Activated CD8-positive, alpha-beta T cell treated with anti-CD3 and anti-CD28 coated beads for 36 hours (primary cell): ENCODE results near the gene LIFR. TPM values are rescaled to one million over a fixed set of nuclear protein-coding genes. Genes with fewer than 3 reads are reported as not detected.
"Not testable (repeated sequence)": the region's sequence is repeated elsewhere in the genome, so short reads cannot be mapped to it uniquely, and the experiment has no call there.

Experiments
- ATAC-seq: fragments of 200-7000 bp; cut with Tn5 transposase; one replicate; pipeline ENCODE4 v1.10.0; 2021; ENCODE audit warnings: mild to moderate bottlenecking, moderate library complexity
- CTCF ChIA-PET: fragments of 350-600 bp; sonication (Branson Sonifier 250); formaldehyde crosslinking; loops from one replicate; lab custom pipeline; 2021; ENCODE audit warnings: antibody characterized with exemption; lab: Charles Lee
- POLR2A ChIA-PET: fragments of 350-600 bp; sonication (Branson Sonifier 250); formaldehyde crosslinking; loops from one replicate; lab custom pipeline; 2021; ENCODE audit warnings: antibody characterized with exemption; lab: Charles Lee
- DNase-seq: peaks from one replicate; pipeline ENCODE4 v3.0.0-alpha.2; 2020
- H3K27ac Mint-ChIP-seq: one replicate; pipeline ENCODE4 v1.8.0; 2021; ENCODE audit warnings: mild to moderate bottlenecking, mixed read lengths
- H3K27me3 Mint-ChIP-seq: one replicate; pipeline ENCODE4 v1.8.0; 2021; ENCODE audit warnings: mixed read lengths
- H3K36me3 Mint-ChIP-seq: one replicate; pipeline ENCODE4 v1.8.0; 2021; ENCODE audit warnings: low read depth, mixed read lengths
- H3K4me1 Mint-ChIP-seq: one replicate; pipeline ENCODE4 v1.8.0; 2021; ENCODE audit warnings: low read depth, mixed read lengths
- H3K4me3 Mint-ChIP-seq: one replicate; pipeline ENCODE4 v1.8.0; 2021; ENCODE audit warnings: mild to moderate bottlenecking, moderate library complexity, mixed read lengths
- H3K9me3 Mint-ChIP-seq: one replicate; pipeline ENCODE4 v1.8.0; 2021; ENCODE audit warnings: mixed read lengths
- CTCF ChIP-seq: fragments of 200-600 bp; IDR thresholded peaks from one replicate; pipeline ENCODE4 v1.8.0; 2022; ENCODE audit warnings: antibody characterized with exemption, mild to moderate bottlenecking
- intact Hi-C: fragments of 100-400 bp; cut with micrococcal nuclease; formaldehyde crosslinking; loops from one replicate; pipeline ENCODE4 v1.10.0; 2022
- total RNA-seq, 2 experiments: library from RNA; stranded (reverse); gene quantifications; one replicate each; pipeline ENCODE4 v1.2.3, GENCODE V29; 2021

Gene LIFR
- total RNA-seq, 2 experiments from 2014 or later: not detected

DNA sequence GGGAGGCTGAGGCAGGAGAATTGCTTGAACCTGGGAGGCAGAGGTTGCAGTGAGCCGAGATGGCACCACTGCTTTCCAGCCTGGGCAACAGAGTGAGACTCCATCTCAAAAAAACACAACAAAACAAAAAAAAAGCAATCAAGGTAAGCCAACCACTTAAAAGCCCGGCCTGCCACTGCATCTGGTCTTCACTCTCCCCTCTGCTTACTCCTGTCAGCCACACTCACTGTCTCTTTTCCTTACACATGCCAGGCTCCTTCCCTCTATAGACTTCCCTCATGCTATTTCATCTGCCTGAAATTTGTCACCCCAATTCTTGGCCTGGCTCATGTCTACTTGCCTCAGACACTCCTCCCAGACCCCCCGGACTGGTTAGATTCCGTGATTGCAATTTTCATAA is 17.6 kb upstream of the LIFR start:
- Mint-ChIP-seq H3K36me3 (no peaks in the 10 kb centered on the region), H3K4me3 (no peak overlapping the region), H3K4me1 (no peaks in the 10 kb centered on the region), H3K27me3 (peaks cover 5% of the 10 kb centered on the region), H3K9me3 (no peaks in the 10 kb centered on the region), H3K27ac (no peak overlapping the region)
- no peak for TF ChIP-seq CTCF
- ChIA-PET POLR2A (no interaction called here), CTCF (no interaction called here)
- DNase-seq (no peak), ATAC-seq (no peak)
- intact Hi-C loops: no loop called here

DNA sequence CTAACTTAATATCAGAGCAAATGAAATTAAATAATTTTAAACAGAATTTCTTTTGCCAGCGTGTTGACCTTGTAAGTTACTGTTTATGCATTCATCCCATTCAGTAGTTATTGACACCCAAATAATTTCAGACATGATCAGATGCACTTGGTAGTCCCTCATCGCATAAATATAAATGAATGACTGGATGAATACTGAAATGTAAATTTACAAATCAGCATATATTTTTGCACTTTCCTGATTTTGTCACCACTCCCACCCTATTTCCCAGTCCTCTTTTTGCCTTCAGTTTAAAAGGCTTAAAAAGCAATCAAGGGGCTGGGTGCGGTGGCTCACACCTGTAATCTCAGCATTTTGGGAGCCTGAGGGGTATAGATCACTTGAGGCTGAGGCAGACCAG is 17.1 kb upstream of the LIFR start:
- H3K9me3 Mint-ChIP-seq: no peaks in the 10 kb centered on the region
- no peak for ATAC-seq
- POLR2A ChIA-PET: no interaction called here
- H3K4me1 Mint-ChIP-seq: no peaks in the 10 kb centered on the region
- no peak overlapping the region for H3K4me3 Mint-ChIP-seq
- no peak overlapping the region for H3K27ac Mint-ChIP-seq
- CTCF ChIA-PET: interaction anchor here (1.1 kb wide), 1 partner anchor 132 kb away, joined by 4 read pairs; no protein-coding TSS in a partner anchor
- TF ChIP-seq CTCF: no peak
- intact Hi-C loops: no loop called here
- peaks cover 4% of the 10 kb centered on the region for H3K27me3 Mint-ChIP-seq
- H3K36me3 Mint-ChIP-seq: no peaks in the 10 kb centered on the region
- no peak for DNase-seq

DNA sequence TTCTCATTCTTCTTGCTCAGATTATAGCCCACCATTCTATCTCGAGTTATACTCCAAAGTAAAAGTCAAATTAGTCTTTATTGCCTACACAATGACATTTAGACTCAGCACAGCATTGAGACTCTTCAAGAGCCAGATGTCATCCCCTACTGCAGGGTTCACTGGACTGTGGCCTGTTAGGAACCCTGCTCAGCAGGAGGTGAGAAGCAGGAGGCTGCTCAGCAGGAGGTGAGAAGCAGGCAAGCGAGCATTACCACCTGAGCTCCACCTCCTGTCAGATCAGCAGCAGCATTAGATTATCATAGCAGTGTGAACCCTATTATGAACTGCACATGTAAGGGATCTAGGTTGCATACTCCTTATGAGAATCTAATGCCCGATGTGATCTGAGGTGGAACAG is 12.7 kb upstream of the LIFR start:
- no peaks in the 10 kb centered on the region for H3K9me3 Mint-ChIP-seq
- ATAC-seq (no peak), DNase-seq (no peak)
- intact Hi-C loops: no loop called here
- H3K36me3 Mint-ChIP-seq: no peaks in the 10 kb centered on the region
- H3K4me1 Mint-ChIP-seq: no peaks in the 10 kb centered on the region
- H3K27me3 Mint-ChIP-seq: peaks cover 13% of the 10 kb centered on the region
- ChIA-PET CTCF (no interaction called here), POLR2A (no interaction called here)
- no peak overlapping the region for H3K4me3 Mint-ChIP-seq
- TF ChIP-seq CTCF: no peak
- no peak overlapping the region for H3K27ac Mint-ChIP-seq

DNA sequence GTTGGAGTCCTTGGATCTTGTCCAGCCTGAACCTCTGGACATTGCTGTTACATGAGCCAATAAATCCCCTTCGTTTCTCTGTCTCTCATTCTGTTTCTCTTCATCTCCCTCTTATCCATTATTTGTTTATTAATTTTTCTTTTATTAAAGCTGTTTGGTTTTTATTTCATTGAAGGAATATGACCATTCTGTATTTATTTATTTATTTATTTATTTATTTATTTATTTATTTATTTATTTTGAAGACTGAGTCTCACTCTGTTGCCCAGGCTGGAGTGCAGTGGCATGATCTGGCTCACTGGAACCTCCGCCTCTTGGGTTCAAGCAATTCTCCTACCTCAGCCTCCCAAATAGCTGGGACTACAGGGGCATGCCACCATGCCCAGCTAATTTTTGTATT is 10.9 kb upstream of the LIFR start:
- H3K4me1 Mint-ChIP-seq, POLR2A ChIA-PET, H3K36me3 Mint-ChIP-seq, DNase-seq, H3K9me3 Mint-ChIP-seq, H3K27ac Mint-ChIP-seq, H3K4me3 Mint-ChIP-seq, ATAC-seq, intact Hi-C loops, CTCF ChIA-PET: not testable (repeated sequence)
- peaks cover 22% of the 10 kb centered on the region for H3K27me3 Mint-ChIP-seq

GRCh38 chr5:38563624-38564023 is 7.2 kb upstream of the LIFR start:
- peaks cover 38% of the 10 kb centered on the region for H3K27me3 Mint-ChIP-seq
- no peak overlapping the region for H3K27ac Mint-ChIP-seq
- no peak for TF ChIP-seq CTCF
- DNase-seq (no peak), ATAC-seq (no peak)
- intact Hi-C loops: no loop called here
- H3K4me1 Mint-ChIP-seq: no peaks in the 10 kb centered on the region
- no peaks in the 10 kb centered on the region for H3K9me3 Mint-ChIP-seq
- no peak overlapping the region for H3K4me3 Mint-ChIP-seq
- POLR2A ChIA-PET: no interaction called here
- CTCF ChIA-PET: no interaction called here
- H3K36me3 Mint-ChIP-seq: no peaks in the 10 kb centered on the region
